GM21367 (cell line): ENCODE results near the gene MEG3.

Source experiments
- ATAC-seq: cut with Tn5 transposase; IDR thresholded peaks from one replicate; pipeline ENCODE4 v1.9.1; 2021; ENCODE audit not compliant: unreplicated experiment

Gene MEG3

DNA sequence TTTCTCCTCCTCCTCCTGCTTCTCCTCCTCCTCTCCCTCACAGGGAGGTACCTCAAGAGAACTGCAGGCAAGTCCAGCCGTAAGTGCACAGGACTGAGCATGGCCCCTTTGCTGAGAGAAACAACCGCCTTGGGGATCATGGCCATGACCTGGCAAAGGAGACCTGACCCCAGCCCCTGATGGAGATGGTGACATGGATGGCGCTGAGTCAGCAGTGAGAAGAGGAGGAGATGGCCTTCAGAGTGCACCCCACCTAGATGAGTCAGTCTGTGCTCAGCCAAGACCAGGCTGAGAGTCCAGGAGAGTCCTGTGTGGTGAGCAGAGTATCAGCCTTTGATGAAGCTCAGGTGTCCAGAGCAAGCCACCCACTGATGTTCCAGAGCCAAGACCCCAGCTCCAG, 36.4 kb downstream of the MEG3 start:
- ATAC-seq: no peak

- ATAC-seq: no peak
Measured at GRCh38 chr14:100862793-100863192, 36.9 kb downstream of the MEG3 start.

DNA sequence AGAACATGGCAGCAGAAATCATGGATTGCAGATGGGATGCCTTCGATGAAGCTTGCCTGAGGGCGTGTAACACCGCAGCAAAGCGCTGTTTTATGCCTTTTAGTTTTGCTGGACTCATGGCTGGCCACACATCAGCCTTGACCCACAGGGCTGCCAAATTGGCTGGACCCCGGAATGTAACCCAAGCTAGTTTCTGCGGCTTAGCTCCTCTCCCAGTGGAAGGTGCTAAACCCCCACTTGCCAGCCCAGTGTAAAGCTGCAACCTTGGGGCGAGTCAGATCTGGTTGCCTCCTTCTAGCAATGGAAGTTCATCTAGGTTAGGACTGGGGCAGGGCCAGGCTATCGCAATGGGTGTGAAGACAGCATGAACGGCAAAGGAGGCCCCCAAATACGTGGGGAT, 38.3 kb downstream of the MEG3 start:
- no peak for ATAC-seq

DNA sequence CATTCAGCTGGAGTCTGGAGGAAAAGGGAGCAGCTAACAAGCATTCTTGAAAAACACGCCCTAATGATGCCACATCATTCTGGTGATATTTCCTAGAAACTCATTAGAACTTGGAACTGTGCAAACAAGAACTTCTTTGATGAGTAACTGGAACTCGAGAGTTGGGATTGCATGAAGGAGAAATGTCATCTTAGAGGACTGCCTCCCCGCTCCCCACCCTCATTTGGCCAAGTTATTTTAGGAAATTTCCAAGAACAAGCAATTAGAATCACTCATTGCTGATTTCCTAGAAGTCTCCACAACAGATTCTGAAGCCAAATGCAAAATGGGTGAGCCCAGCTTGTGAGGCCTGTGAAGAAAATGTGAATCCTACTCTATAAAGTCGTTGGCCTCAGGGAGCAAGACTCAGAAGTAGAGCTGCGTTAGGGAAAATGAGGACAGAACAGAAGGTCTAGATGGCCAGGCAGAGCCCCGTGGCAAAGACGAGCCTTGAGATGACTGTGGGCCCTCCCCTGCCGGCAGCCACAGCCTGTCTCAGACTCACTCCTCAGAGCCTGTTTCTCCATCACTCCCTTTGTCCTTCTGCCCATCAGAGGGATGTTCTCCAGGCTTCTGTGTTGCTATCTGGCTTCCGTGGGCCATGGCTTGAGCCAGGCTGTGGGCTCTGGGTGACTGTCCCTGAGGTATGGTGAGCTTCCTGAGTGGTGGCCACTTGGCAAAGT, 39.2 kb downstream of the MEG3 start:
- ATAC-seq: no peak

DNA sequence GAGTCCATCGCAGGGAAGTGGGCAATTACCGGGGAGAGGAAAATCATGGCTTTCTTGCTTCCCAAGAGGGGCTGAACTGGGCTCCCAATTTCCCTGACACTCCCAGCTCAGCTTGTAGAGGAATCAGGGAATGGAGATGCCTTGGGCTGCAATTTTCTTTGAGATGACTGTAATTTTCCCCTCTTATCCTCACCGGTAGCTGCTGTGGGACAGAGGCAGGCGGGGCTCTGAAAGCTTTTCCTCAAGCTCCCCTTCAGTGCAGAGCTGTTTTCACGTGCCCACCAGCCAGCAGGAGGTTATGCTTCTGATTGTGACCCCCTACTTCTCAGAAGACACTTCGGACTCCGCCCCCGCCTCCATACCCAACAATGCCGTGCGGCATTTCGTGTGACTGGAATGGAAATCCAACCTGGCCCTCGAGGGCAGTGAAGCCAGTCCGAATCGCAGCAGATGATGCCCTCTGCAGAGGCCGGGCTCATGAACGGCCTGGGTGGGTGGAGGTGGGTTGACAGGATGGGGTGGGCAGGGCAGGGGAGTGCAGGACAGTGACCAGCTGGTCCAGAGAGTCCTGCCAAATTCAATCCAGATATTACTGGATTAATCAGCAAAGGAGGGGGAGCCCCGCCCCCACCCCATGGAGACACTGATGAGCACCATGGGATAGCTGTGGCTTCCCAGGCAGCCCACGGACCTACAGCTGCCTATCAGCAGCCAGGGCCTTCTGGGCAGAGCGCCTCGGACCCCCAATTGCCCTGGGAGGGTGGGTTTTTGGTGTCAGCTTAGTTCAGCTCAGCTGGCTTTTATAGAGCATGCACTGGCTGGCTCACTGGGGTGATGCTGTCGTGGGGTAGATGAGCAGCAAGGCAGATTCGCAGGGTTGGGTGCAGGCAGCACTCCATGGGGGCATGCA, 40.0 kb downstream of the MEG3 start:
- ATAC-seq: no peak

- ATAC-seq: no peak
Measured at GRCh38 chr14:100866666-100867630, 41.0 kb downstream of the MEG3 start.

GRCh38 chr14:100867631-100868315, 41.9 kb downstream of the MEG3 start:
- no peak for ATAC-seq

DNA sequence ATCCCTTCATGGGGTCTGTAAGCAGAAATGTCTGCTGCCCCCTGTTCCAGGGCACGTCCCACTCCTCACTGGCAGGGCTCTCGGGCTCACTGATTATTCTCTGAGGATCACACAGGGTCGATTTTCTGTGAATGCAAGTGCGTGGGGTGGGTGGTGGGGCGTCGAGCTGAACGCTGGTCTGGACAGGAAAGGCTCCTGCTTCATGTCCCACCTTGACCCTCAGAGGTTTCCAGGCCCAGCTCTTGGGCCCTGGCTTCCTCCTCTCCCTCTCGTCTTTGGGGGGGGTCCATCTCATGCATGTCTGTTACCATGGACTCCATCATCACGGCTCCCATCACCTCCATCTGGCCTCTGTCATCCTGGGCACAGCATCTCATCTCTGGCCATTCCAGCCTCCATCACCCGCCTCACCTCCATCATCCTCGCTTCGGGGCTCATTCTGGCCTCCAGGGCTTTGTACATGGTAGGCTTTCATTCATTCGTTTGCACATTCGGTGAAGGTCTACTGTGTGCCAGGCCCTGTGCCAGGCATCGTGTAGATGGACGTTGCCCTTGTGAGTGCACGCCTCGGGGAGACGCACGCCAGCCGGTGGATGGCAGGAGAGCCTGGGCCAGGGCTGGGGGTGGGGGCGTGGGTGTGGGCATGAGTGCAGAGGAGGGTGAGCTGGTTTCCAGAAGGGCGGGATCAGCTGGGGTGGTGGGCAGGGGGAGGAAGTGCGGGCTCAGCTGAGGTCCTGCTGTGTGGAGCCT, 42.9 kb downstream of the MEG3 start:
- no peak for ATAC-seq

DNA sequence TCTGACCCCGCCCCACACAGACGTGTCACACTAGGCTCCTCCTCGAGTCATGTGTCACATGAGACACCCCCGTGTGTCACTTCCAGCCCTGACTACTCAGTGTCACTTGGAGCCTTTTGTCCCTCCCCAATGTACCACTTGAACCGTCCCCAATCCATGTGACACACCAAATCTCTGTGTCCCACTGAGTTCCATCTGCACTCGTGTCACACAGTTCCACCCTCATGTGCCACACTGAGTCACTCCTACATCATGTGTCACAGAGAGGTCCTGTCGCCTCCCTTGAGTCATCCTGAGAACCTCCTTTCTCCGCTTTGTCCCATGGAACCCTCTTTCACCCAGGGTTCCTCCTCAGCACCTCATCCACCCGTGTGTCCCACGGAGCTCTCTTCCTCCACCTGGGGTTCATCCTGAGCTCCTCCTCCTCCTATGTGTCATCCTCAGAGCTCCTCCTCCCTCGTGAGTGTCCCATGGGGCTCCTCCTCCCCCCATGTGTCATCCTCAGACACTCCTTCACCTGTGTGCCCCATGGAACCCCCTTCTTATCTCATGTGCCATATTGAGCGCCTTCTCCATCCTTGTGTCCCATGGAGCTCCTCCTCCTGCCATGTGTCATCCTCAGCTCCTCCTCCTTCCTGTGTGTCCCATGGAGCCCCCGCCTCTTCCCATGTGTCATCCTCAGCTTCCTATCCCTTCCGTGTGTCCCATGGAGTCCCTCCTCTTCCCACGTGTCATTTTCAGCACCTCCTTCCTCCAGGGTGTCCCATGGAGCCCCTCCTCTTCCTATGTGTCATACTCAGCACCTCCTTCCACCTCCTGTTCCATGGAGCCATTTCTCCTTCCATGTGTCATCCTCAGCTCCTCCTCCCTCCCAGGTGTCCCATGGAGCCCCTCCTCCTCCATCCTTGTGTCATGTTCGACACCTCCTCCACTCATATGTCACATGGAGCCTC, 45.6 kb downstream of the MEG3 start:
- ATAC-seq: no peak

GRCh38 chr14:100872259-100873095, 46.6 kb downstream of the MEG3 start:
- ATAC-seq: no peak

DNA sequence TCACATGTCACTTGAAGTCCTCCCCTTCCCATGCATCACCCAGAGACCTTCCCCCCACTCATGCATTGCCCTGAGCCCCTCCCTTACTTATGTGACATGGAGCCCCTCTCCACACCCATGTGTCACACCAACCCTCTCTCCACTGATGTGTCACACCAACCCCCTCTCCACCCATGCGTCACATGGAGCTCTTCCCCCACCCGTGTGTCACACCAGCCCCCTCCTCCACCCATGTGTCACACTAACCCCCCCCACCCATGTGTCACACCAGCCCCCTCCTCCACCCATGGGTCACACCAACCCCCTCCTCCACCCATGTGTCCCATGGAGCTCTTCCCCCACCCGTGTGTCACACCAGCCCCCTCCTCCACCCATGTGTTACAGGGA, 47.2 kb downstream of the MEG3 start:
- no peak for ATAC-seq

DNA sequence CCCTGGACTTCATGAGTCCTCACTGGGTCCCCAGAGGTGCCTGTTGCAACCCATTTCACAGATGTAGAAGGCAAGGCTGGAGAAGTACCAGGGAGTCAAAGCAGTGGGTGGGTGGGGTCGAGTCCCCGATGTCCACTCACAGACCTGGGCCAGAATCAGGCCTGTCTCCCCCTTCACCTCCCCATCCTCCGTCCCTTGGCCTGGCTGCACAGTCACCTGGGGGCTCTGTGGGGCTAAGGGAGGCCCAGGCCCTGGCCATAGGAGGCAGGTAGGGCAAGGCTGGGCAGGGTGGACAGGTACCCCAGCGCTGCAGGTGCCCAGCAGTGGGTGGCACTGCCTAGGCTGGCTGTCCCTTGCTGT, 48.1 kb downstream of the MEG3 start:
- no peak for ATAC-seq

- ATAC-seq: no peak
Measured at GRCh38 chr14:100874411-100875091, 48.6 kb downstream of the MEG3 start.

GRCh38 chr14:100875126-100875525, 49.2 kb downstream of the MEG3 start:
- ATAC-seq: no peak

- ATAC-seq: no peak
Measured at GRCh38 chr14:100875861-100876590, 50.1 kb downstream of the MEG3 start.

DNA sequence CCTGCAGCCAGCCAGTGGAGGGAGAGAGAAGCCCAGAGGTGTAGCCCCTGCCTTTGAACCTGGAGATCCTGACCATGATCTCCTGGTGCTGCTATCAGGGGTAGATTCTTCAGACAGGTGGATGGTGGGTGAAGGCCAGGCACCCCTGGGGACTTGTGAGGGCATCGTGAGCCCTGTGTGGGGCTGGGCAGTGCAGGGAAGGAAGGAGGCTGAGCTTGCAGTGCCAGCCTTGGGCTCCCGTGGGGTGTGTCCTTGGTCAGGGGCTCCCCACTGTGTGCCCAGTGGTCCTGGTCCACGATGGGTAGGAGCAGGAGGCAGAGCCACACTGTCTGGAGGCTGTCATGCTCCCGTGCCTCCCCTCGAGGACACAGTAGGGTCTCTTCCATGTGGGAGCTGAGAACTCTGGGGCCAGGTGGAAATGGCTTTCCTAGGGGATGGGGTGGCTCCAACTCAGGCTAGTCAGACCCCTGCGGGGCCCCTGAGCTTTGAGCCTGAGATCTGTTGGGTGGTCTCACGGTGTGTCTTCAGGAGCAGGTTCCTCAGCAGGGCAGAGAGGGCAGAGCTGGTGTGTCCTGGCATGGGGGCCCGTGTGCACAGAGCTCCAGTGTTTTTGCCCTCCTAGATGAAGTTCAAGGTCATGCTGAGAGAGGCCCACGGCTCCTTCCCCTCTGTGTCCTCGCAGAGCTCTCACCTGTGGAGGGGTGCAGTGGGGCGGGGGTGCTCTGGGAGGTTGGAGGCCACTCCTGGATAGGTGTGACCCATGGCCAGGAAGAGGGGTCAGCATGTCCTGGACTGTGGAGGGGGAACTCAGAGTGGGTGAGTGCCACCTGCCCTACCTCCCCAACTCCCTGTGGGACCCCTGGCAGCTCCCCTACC, 52.6 kb downstream of the MEG3 start:
- no peak for ATAC-seq
